ENCODE data around the gene IBSP. TPM values are rescaled to one million over a fixed set of nuclear protein-coding genes. Genes with fewer than 3 reads are reported as not detected.

The IBSP gene
- total RNA-seq, 1 experiment from 2014 or later, result not detected

DNA sequence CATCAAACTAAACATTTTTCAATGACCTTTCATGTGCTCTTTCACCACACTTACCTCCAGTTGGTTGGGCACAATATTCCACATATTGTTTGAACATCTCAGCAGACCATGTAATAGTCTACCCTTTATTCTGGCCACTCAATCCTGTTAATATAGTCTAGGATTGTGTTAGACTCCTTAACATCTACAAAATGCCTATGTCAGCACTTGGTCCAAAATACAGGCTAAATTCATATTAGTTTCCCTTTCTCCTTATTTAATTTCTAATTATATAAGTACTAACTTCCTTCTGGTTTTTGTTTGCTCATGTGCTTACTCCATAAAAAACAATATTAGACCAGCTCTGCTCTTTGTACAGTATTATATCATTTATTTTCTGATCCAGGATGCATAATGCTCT, 54.5 kb downstream of the IBSP start:
- no TSS peak for BruUV-seq (replicated peaks)
- Histone ChIP-seq H3K4me3 (no peak overlapping the region), H3K79me2 (ENCODE audit: low read depth) (no peaks in the 10 kb centered on the region), H3F3A (ENCODE audit: insufficient read depth, low read depth) (no peaks in the 10 kb centered on the region), H3K4me2 (peak overlapping the region; percentile 36; the same call in 1 of the 2 replicates), H3K27ac (no peak overlapping the region), H3K9me2 (ENCODE audit: insufficient read depth) (no peaks in the 10 kb centered on the region), H3K27me3 (ENCODE audit: insufficient read depth, low read depth) (no peaks in the 10 kb centered on the region), H2AFZ (no peak overlapping the region), H4K20me1 (ENCODE audit: insufficient read depth) (no peaks in the 10 kb centered on the region), H3K4me1 (replicated peaks; ENCODE audit: insufficient read depth) (peaks cover 10% of the 10 kb centered on the region), H3K9me3 (ENCODE audit: insufficient read depth, low read depth) (no peaks in the 10 kb centered on the region), H3K36me3 (ENCODE audit: low read depth) (no peaks in the 10 kb centered on the region)
- intact Hi-C loops (cut with micrococcal nuclease; ENCODE audit: unreplicated experiment), result loop anchor here (1.0 kb wide), 3 partner anchors 119 to 358 kb away; no protein-coding TSS in a partner anchor
- ChIA-PET POLR2A (ENCODE audit: unreplicated experiment) (no interaction called here), CTCF (interaction anchor here (0.7 kb wide), 1 partner anchor 59 kb away, joined by 3 read pairs; no protein-coding TSS in a partner anchor)
- no peak for TF ChIP-seq EZH2 (IDR thresholded peaks at IDR 0.05; ENCODE audit: low read depth)
- TF ChIP-seq, protein P1, sequence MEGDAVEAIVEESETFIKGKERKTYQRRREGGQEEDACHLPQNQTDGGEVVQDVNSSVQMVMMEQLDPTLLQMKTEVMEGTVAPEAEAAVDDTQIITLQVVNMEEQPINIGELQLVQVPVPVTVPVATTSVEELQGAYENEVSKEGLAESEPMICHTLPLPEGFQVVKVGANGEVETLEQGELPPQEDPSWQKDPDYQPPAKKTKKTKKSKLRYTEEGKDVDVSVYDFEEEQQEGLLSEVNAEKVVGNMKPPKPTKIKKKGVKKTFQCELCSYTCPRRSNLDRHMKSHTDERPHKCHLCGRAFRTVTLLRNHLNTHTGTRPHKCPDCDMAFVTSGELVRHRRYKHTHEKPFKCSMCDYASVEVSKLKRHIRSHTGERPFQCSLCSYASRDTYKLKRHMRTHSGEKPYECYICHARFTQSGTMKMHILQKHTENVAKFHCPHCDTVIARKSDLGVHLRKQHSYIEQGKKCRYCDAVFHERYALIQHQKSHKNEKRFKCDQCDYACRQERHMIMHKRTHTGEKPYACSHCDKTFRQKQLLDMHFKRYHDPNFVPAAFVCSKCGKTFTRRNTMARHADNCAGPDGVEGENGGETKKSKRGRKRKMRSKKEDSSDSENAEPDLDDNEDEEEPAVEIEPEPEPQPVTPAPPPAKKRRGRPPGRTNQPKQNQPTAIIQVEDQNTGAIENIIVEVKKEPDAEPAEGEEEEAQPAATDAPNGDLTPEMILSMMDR (conservative IDR thresholded peaks at IDR 0.05), result no peak
- DNase-seq, result no peak

DNA sequence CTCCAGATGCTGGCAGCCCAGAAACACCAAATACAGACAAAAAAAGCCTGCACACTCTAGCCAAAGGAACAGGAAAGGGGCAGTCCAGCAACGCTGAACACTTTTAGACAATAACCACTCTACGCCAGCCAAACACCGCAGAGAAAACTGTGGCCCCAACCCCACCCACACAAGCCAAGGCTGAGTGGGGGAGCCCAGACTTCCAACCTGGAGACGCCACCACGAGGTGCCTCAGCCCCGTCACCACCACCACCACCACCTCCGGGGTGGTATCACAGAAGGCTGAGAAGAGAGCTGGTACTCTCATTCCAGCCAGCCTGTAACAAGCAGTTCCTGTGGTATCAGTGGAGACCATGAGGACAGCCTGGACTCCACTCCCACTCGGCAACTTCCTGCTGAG, 56.2 kb downstream of the IBSP start:
- CTCF ChIA-PET, result no interaction called here
- TF ChIP-seq, protein P1 (conservative IDR thresholded peaks at IDR 0.05), result no peak
- TF ChIP-seq EZH2 (IDR thresholded peaks at IDR 0.05; ENCODE audit: low read depth), result no peak

DNA sequence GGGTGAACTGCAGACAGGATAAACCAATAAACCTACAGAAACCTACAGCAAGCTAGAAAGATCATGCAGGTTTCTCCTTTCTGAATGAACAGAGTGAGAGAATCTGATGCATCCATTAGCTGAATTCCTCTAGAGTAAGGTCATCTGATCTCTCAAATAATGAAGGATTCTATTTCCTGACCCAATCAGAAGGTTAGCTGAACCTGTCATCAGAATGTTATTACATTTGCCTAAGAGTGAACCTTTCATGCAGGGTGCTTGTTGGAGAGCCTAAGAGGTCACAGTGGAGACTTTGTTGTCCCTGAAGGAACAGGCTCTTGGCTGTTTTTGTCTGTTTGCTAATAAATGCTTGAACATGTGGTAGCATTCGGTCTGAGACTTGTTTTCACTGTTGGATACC, 57.5 kb downstream of the IBSP start:
- BruUV-seq (replicated peaks), result no TSS peak
- no peaks in the 10 kb centered on the region for H3K9me2 ChIP-seq (ENCODE audit: insufficient read depth)
- H3K27ac ChIP-seq, result no peak overlapping the region
- no peak overlapping the region for H3K4me3 ChIP-seq
- H3K4me2 ChIP-seq, result no peak overlapping the region
- H3K9me3 ChIP-seq (ENCODE audit: insufficient read depth, low read depth), result no peaks in the 10 kb centered on the region
- H3K36me3 ChIP-seq (ENCODE audit: low read depth), result no peaks in the 10 kb centered on the region
- peaks cover 10% of the 10 kb centered on the region for H3K4me1 ChIP-seq (replicated peaks; ENCODE audit: insufficient read depth)
- no peaks in the 10 kb centered on the region for H4K20me1 ChIP-seq (ENCODE audit: insufficient read depth)
- intact Hi-C loops (cut with micrococcal nuclease; ENCODE audit: unreplicated experiment), result loop anchor here (5.0 kb wide), 1 partner anchor 660 kb away; no protein-coding TSS in a partner anchor
- H3K79me2 ChIP-seq (ENCODE audit: low read depth), result no peaks in the 10 kb centered on the region
- CTCF ChIA-PET, result no interaction called here
- no peak for DNase-seq
- POLR2A ChIA-PET (ENCODE audit: unreplicated experiment), result no interaction called here
- no peak overlapping the region for H2AFZ ChIP-seq
- no peaks in the 10 kb centered on the region for H3K27me3 ChIP-seq (ENCODE audit: insufficient read depth, low read depth)
- H3F3A ChIP-seq (ENCODE audit: insufficient read depth, low read depth), result no peaks in the 10 kb centered on the region
- TF ChIP-seq, protein P1 (conservative IDR thresholded peaks at IDR 0.05), result no peak
- no peak for TF ChIP-seq EZH2 (IDR thresholded peaks at IDR 0.05; ENCODE audit: low read depth)

More for the DNA sequence above, 56.2 kb downstream of the IBSP start:
- intact Hi-C loops (cut with micrococcal nuclease; ENCODE audit: unreplicated experiment), result loop anchor here (5.0 kb wide), 1 partner anchor 662 kb away; no protein-coding TSS in a partner anchor
- no peak overlapping the region for H2AFZ ChIP-seq
- H3K4me3 ChIP-seq, result no peak overlapping the region
- H3K79me2 ChIP-seq (ENCODE audit: low read depth), result no peaks in the 10 kb centered on the region
- no peak overlapping the region for H3K27ac ChIP-seq
- H3K4me2 ChIP-seq, result no peak overlapping the region
- no peaks in the 10 kb centered on the region for H3F3A ChIP-seq (ENCODE audit: insufficient read depth, low read depth)
- no peaks in the 10 kb centered on the region for H3K36me3 ChIP-seq (ENCODE audit: low read depth)
- POLR2A ChIA-PET (ENCODE audit: unreplicated experiment), result interaction anchor here (0.6 kb wide), 1 partner anchor 90 kb away, joined by 3 read pairs; no protein-coding TSS in a partner anchor
- peaks cover 10% of the 10 kb centered on the region for H3K4me1 ChIP-seq (replicated peaks; ENCODE audit: insufficient read depth)
- no peaks in the 10 kb centered on the region for H3K9me3 ChIP-seq (ENCODE audit: insufficient read depth, low read depth)
- no peaks in the 10 kb centered on the region for H3K9me2 ChIP-seq (ENCODE audit: insufficient read depth)
- no peak for DNase-seq
- no TSS peak for BruUV-seq (replicated peaks)
- no peaks in the 10 kb centered on the region for H4K20me1 ChIP-seq (ENCODE audit: insufficient read depth)
- no peaks in the 10 kb centered on the region for H3K27me3 ChIP-seq (ENCODE audit: insufficient read depth, low read depth)
